Measurements from ENCODE around the gene AMER3.
A peak's percentile ranks its signal among the peaks of the same experiment; 100 is the strongest.
"Not testable (repeated sequence)": the region's sequence is repeated elsewhere in the genome, so short reads cannot be mapped to it uniquely, and the experiment has no call there.

The AMER3 gene

GRCh38 chr2:130755256-130756052 is at the start of gene AMER3:
TSS of gene AMER3 (plus strand) at chr2:130755540. CDS start at chr2:130762073, 6,533 bp downstream.
- DNase-seq = no peak

GRCh38 chr2:130714795-130715194 is 40.5 kb upstream of the AMER3 start:
- DNase-seq = not testable (repeated sequence)

GRCh38 chr2:130720036-130720435 is 35.3 kb upstream of the AMER3 start:
- no peak for DNase-seq

- no peak for DNase-seq
Measured at GRCh38 chr2:130720528-130720927, 34.8 kb upstream of the AMER3 start.

- no peak for DNase-seq
Measured at GRCh38 chr2:130724455-130724854, 30.9 kb upstream of the AMER3 start.

GRCh38 chr2:130726614-130727180 is 28.6 kb upstream of the AMER3 start:
- no peak for DNase-seq

GRCh38 chr2:130727286-130727924 is 27.9 kb upstream of the AMER3 start:
- peak; percentile 82 for DNase-seq

GRCh38 chr2:130728007-130728454 is 27.3 kb upstream of the AMER3 start:
- peak; percentile 72 for DNase-seq

GRCh38 chr2:130728549-130729316 is 26.6 kb upstream of the AMER3 start, which contains the start of gene GPR148:
TSS of gene GPR148 (plus strand) at chr2:130729070. CDS start at chr2:130729152, 82 bp downstream.
- DNase-seq = no peak

- no peak for DNase-seq
Measured at GRCh38 chr2:130729322-130730299, 25.7 kb upstream of the AMER3 start.

GRCh38 chr2:130732257-130732656 is 23.1 kb upstream of the AMER3 start:
- DNase-seq = not testable (repeated sequence)

- DNase-seq = no peak
Measured at GRCh38 chr2:130735200-130735599, 20.1 kb upstream of the AMER3 start.

- no peak for DNase-seq
Measured at GRCh38 chr2:130736487-130736886, 18.9 kb upstream of the AMER3 start.

- no peak for DNase-seq
Measured at GRCh38 chr2:130737592-130737991, 17.7 kb upstream of the AMER3 start.

- DNase-seq = no peak
Measured at GRCh38 chr2:130740671-130741070, 14.7 kb upstream of the AMER3 start.

- DNase-seq = no peak
Measured at GRCh38 chr2:130743278-130743677, 12.1 kb upstream of the AMER3 start.

GRCh38 chr2:130744287-130745117 is 10.8 kb upstream of the AMER3 start:
- DNase-seq = no peak

GRCh38 chr2:130749078-130749477 is 6.3 kb upstream of the AMER3 start:
- no peak for DNase-seq

GRCh38 chr2:130749641-130750040 is 5.7 kb upstream of the AMER3 start:
- DNase-seq = no peak

GRCh38 chr2:130754811-130755210 is 529 bp upstream of the AMER3 start:
- DNase-seq = no peak

All from hematopoietic multipotent progenitor cell treated with erythropoietin and hydrocortisone succinate and interleukin-3 and kit ligand, for 8 days (in vitro differentiated cells).